Endothelial cell of umbilical vein (primary cell): Measurements from ENCODE around the gene APEX1. TPM values are rescaled to one million over a fixed set of nuclear protein-coding genes. Genes with fewer than 3 reads are reported as not detected.

Experiments used
- BruUV-seq: library from RNA; stranded (reverse); fragments of 400-500 nt; replicated peaks from 2 replicates; lab custom pipeline; 2021; lab: Mats Ljungman, UMichigan
- CTCF ChIA-PET: fragments of 300-600, 350-600 bp; sonication (Branson Sonifier 250); formaldehyde crosslinking; loops from one replicate; lab custom pipeline; 2021; ENCODE audit warnings: antibody characterized with exemption, inconsistent platforms; lab: Charles Lee
- POLR2A ChIA-PET: fragments of 300-600, 350-600 bp; sonication (Branson Sonifier 250); formaldehyde crosslinking; loops from one replicate; lab custom pipeline; 2021; ENCODE audit warnings: antibody characterized with exemption, inconsistent platforms; lab: Charles Lee
- DNase-seq: peaks from one replicate; pipeline ENCODE4 v3.0.0-alpha.2; 2011; ENCODE audit warnings: low read depth, low spot score
- FAIRE-seq: peaks from 2 replicates; lab custom pipeline; 2011; peaks lifted over from hg19 to GRCh38; lab: Jason Lieb, UNC
- H2AFZ ChIP-seq: 2 replicates; pipeline ENCODE4 v1.6.0; 2012; ENCODE audit warnings: low read depth, low read length, control low read depth, inconsistent platforms
- H3K27ac ChIP-seq: 2 replicates; pipeline ENCODE4 v1.5.1; 2011; ENCODE audit warnings: low read depth, mild to moderate bottlenecking, control low read depth, low read length, moderate library complexity; ENCODE audit not compliant: insufficient read depth
- H3K27me3 ChIP-seq, 2 experiments: 2 replicates each; pipeline versions ENCODE4 v1.6.0 to v1.6.1; 2011; ENCODE audit warnings: low read length in 2 of 2, mixed read lengths in 1 of 2; ENCODE audit not compliant: control insufficient read depth in 2 of 2, insufficient read depth in 2 of 2
- H3K36me3 ChIP-seq, 2 experiments: 2 replicates in 1 of 2; 3 replicates in 1 of 2; pipeline ENCODE4 v1.5.1; 2011; ENCODE audit warnings: low read length in 2 of 2, mild to moderate bottlenecking in 1 of 2, moderate library complexity in 1 of 2; ENCODE audit not compliant: control insufficient read depth in 2 of 2, insufficient read depth in 2 of 2; ENCODE audit errors: extremely low read depth in 1 of 2
- H3K4me1 ChIP-seq: 3 replicates; pipeline ENCODE4 v1.5.1; 2011; ENCODE audit warnings: mild to moderate bottlenecking, low read length; ENCODE audit not compliant: control insufficient read depth, insufficient read depth; ENCODE audit errors: extremely low read depth
- H3K4me2 ChIP-seq: 2 replicates; pipeline ENCODE4 v1.6.1; 2011; ENCODE audit warnings: low read length, control low read depth, mixed read lengths; ENCODE audit not compliant: insufficient read depth
- H3K4me3 ChIP-seq, 3 experiments: fragments of 200-600 bp in 1 of 3; sonication (generic), shearing (Covaris generic) in 1 of 3; replicated peaks in 1 of 3; 2 replicates each; pipeline ENCODE4 v1.5.1; 2011 to 2016; ENCODE audit warnings: control low read depth in 3 of 3, low read length in 3 of 3, mild to moderate bottlenecking in 2 of 3, inconsistent platforms in 1 of 3, low read depth in 1 of 3, moderate library complexity in 1 of 3; ENCODE audit not compliant: insufficient read depth in 1 of 3
- H3K79me2 ChIP-seq: 2 replicates; pipeline ENCODE4 v1.6.0; 2012; ENCODE audit warnings: low read length, inconsistent platforms; ENCODE audit not compliant: control insufficient read depth, insufficient read depth
- H3K9ac ChIP-seq: replicated peaks from 2 replicates; pipeline ENCODE3; 2011; ENCODE audit warnings: low read length, control low read depth; ENCODE audit not compliant: insufficient read depth; ENCODE audit errors: extremely low read depth
- H3K9me1 ChIP-seq: replicated peaks from 3 replicates; pipeline ENCODE4 v1.6.0; 2011; ENCODE audit warnings: mild to moderate bottlenecking, low read length; ENCODE audit not compliant: control insufficient read depth, insufficient read depth; ENCODE audit errors: extremely low read depth
- H3K9me3 ChIP-seq: replicated peaks from 2 replicates; pipeline ENCODE4 v1.5.1; 2012; ENCODE audit warnings: low read length, inconsistent platforms; ENCODE audit not compliant: control insufficient read depth, insufficient read depth
- H4K20me1 ChIP-seq: replicated peaks from 2 replicates; pipeline ENCODE3; 2011; ENCODE audit warnings: mild to moderate bottlenecking, low read length; ENCODE audit not compliant: control insufficient read depth, insufficient read depth; ENCODE audit errors: extremely low read depth
- CTCF ChIP-seq, 2 donors: IDR thresholded peaks; 1 replicate in 1 of 2; 2 replicates in 1 of 2; pipeline ENCODE4 v1.5.1; 2011; ENCODE audit warnings: low read length in 2 of 2, mild to moderate bottlenecking in 2 of 2, moderate library complexity in 2 of 2, control low read depth in 1 of 2, inconsistent platforms in 1 of 2, low read depth in 1 of 2; ENCODE audit not compliant: insufficient read depth in 1 of 2; ENCODE audit errors: extremely low read depth in 1 of 2
- EZH2 ChIP-seq: IDR thresholded peaks from 2 replicates; pipeline ENCODE4 v1.6.1; 2012; ENCODE audit warnings: borderline replicate concordance, low read depth, mild to moderate bottlenecking, moderate library complexity, low read length, inconsistent platforms; ENCODE audit not compliant: severe bottlenecking
- FOS ChIP-seq: IDR thresholded peaks from 2 replicates; pipeline ENCODE4 v1.6.1; 2011; ENCODE audit warnings: mild to moderate bottlenecking, low read length, moderate library complexity, borderline replicate concordance; ENCODE audit not compliant: insufficient read depth
- GATA2 ChIP-seq: IDR thresholded peaks from 2 replicates; pipeline ENCODE4 v1.7.0; 2011; ENCODE audit warnings: low read depth, mild to moderate bottlenecking, moderate library complexity, mixed read lengths, low read length; ENCODE audit not compliant: insufficient read length, insufficient read depth
- JUN ChIP-seq: IDR thresholded peaks from 2 replicates; pipeline ENCODE4 v1.6.1; 2011; ENCODE audit warnings: borderline replicate concordance, low read depth; ENCODE audit not compliant: insufficient read length, insufficient read depth
- MAX ChIP-seq: IDR thresholded peaks from 2 replicates; pipeline ENCODE4 v1.6.1; 2011; ENCODE audit not compliant: insufficient read depth, insufficient read length
- MYC ChIP-seq: IDR thresholded peaks from one replicate; pipeline ENCODE4 v1.6.1; 2011; ENCODE audit warnings: mild to moderate bottlenecking, low read depth, low read length
- POLR2A ChIP-seq: IDR thresholded peaks from 2 replicates; pipeline ENCODE4 v1.6.1; 2012; ENCODE audit warnings: low read depth, mild to moderate bottlenecking, control low read depth, low read length
- POLR2AphosphoS5 ChIP-seq: IDR thresholded peaks from 2 replicates; pipeline ENCODE4 v1.6.1; 2012; ENCODE audit warnings: low read depth, mild to moderate bottlenecking, control low read depth, low read length, moderate library complexity; ENCODE audit not compliant: insufficient read depth
- dilution Hi-C: fragments of 300-500 bp; cut with MboI; formaldehyde crosslinking; loops from one replicate; pipeline ENCODE4 v1.15.0; 2019; ENCODE audit warnings: low sequenced_read_pairs; ENCODE audit not compliant: extremely low pct_ligation_motif_present
- intact Hi-C: fragments of 100-400 bp; cut with micrococcal nuclease; formaldehyde crosslinking; loops from one replicate; pipeline ENCODE4 v1.10.0; 2022
- polyA plus RNA-seq, 4 experiments: library from polyadenylated mRNA; depleted of rRNA in 3 of 4; stranded (reverse) in 3 of 4; unstranded in 1 of 4; fragments of >200 nt; gene quantifications; 2 replicates each; pipeline versions ENCODE4 v1.2.1 to v1.2.3, GENCODE V29; 2011 to 2012; ENCODE audit warnings: missing spikeins in 1 of 4
- total RNA-seq: library from RNA; stranded (reverse); gene quantifications from 2 replicates; pipeline ENCODE4 v1.2.3, GENCODE V29; 2021

Gene APEX1
- total and polyA plus RNA-seq, 2 donors (not counting 3 experiments of a cell fraction or from before 2014, with no cell fraction given): 231 to 304 TPM

- H3K4me3 ChIP-seq: no peak overlapping the region
- H2AFZ ChIP-seq: no peak overlapping the region
- no peaks in the 10 kb centered on the region for H4K20me1 ChIP-seq
- H3K4me2 ChIP-seq: no peak overlapping the region
- peaks cover 18% of the 10 kb centered on the region for H3K4me1 ChIP-seq
- FAIRE-seq (no peak), DNase-seq (no peak)
- ChIA-PET CTCF (interaction anchor here (0.6 to 2.6 kb wide), 3 partner anchors 14 to 36 kb away, joined by 3 to 7 read pairs (median 3); partner anchors contain the start of genes APEX1 and OSGEP), POLR2A (no interaction called here)
- H3K27me3 ChIP-seq: peaks cover 0 to 5% of the 10 kb centered on the region in 2 experiments
- H3K9me3 ChIP-seq: no peaks in the 10 kb centered on the region
- no peak overlapping the region for H3K27ac ChIP-seq
- no TSS peak for BruUV-seq
- no peaks in the 10 kb centered on the region for H3K79me2 ChIP-seq
- dilution Hi-C loops: no loop called here
- TF ChIP-seq GATA2 (no peak), EZH2 (no peak), MYC (no peak), FOS (no peak), JUN (no peak), CTCF (IDR thresholded peaks at IDR 0.05; ENCODE audit: extremely low read depth in 1 of 2, insufficient read depth in 1 of 2, low read depth in 1 of 2, low read length in 2 of 2) (no peak), POLR2AphosphoS5 (no peak), POLR2A (no peak), MAX (no peak)
- no peaks in the 10 kb centered on the region for H3K9me1 ChIP-seq
- H3K9ac ChIP-seq: no peak overlapping the region
- H3K36me3 ChIP-seq: no peaks in the 10 kb centered on the region
- intact Hi-C loops: no loop called here
Observed at GRCh38 chr14:20429801-20430669, 25.0 kb upstream of the APEX1 start.
